GM18508 (cell line): Measurements from ENCODE around the gene MED13L.
"Not testable (repeated sequence)": the region's sequence is repeated elsewhere in the genome, so short reads cannot be mapped to it uniquely, and the experiment has no call there.

ENCODE experiments used
- ATAC-seq: cut with Tn5 transposase; IDR thresholded peaks from one replicate; pipeline ENCODE4 v1.9.1; 2021; ENCODE audit warnings: moderate number of reproducible peaks; ENCODE audit not compliant: insufficient read depth, unreplicated experiment

Gene MED13L

GRCh38 chr12:116138364-116138763 is 139.1 kb downstream of the MED13L start:
- ATAC-seq: no peak

- no peak for ATAC-seq
Measured at GRCh38 chr12:116137318-116137717, 140.2 kb downstream of the MED13L start.

- no peak for ATAC-seq
Measured at GRCh38 chr12:116136340-116136739, 141.2 kb downstream of the MED13L start.

- ATAC-seq: no peak
Measured at GRCh38 chr12:116135209-116135930, 142.1 kb downstream of the MED13L start.

GRCh38 chr12:116133636-116134214 is 143.8 kb downstream of the MED13L start:
- no peak for ATAC-seq

- no peak for ATAC-seq
Measured at GRCh38 chr12:116133149-116133548, 144.3 kb downstream of the MED13L start.

GRCh38 chr12:116131987-116132386 is 145.5 kb downstream of the MED13L start:
- ATAC-seq: not testable (repeated sequence)

GRCh38 chr12:116131176-116131575 is 146.3 kb downstream of the MED13L start:
- no peak for ATAC-seq

- ATAC-seq: no peak
Measured at GRCh38 chr12:116130431-116130830, 147.1 kb downstream of the MED13L start.

GRCh38 chr12:116128779-116129178 is 148.7 kb downstream of the MED13L start:
- ATAC-seq: no peak

- no peak for ATAC-seq
Measured at GRCh38 chr12:116127859-116128258, 149.6 kb downstream of the MED13L start.

- ATAC-seq: no peak
Measured at GRCh38 chr12:116126610-116127009, 150.9 kb downstream of the MED13L start.

GRCh38 chr12:116125956-116126566 is 151.4 kb downstream of the MED13L start:
- ATAC-seq: no peak

GRCh38 chr12:116125084-116125483 is 152.4 kb downstream of the MED13L start:
- ATAC-seq: no peak

GRCh38 chr12:116123451-116124258 is 153.8 kb downstream of the MED13L start:
- ATAC-seq: no peak

GRCh38 chr12:116122628-116123027 is 154.9 kb downstream of the MED13L start:
- ATAC-seq: no peak

- ATAC-seq: no peak
Measured at GRCh38 chr12:116121453-116121871, 156.0 kb downstream of the MED13L start.

GRCh38 chr12:116116650-116117424 is 160.7 kb downstream of the MED13L start:
- no peak for ATAC-seq

- ATAC-seq: no peak
Measured at GRCh38 chr12:116113398-116114130, 163.9 kb downstream of the MED13L start.
